Stimulated activated CD4-positive, alpha-beta T cell treated with anti-CD3 and anti-CD28 coated beads, TNF-alpha, amount 100 ng/mL, for 1 hour (primary cell): ENCODE data around the gene SLX4IP.
"Not testable (repeated sequence)": the region's sequence is repeated elsewhere in the genome, so short reads cannot be mapped to it uniquely, and the experiment has no call there.

Source experiments
- DNase-seq, 3 donors: peaks; one replicate each; pipeline ENCODE4 v3.0.0-alpha.2; 2020; ENCODE audit warnings: low read depth in 3 of 3, low spot score in 1 of 3

Gene SLX4IP

DNA sequence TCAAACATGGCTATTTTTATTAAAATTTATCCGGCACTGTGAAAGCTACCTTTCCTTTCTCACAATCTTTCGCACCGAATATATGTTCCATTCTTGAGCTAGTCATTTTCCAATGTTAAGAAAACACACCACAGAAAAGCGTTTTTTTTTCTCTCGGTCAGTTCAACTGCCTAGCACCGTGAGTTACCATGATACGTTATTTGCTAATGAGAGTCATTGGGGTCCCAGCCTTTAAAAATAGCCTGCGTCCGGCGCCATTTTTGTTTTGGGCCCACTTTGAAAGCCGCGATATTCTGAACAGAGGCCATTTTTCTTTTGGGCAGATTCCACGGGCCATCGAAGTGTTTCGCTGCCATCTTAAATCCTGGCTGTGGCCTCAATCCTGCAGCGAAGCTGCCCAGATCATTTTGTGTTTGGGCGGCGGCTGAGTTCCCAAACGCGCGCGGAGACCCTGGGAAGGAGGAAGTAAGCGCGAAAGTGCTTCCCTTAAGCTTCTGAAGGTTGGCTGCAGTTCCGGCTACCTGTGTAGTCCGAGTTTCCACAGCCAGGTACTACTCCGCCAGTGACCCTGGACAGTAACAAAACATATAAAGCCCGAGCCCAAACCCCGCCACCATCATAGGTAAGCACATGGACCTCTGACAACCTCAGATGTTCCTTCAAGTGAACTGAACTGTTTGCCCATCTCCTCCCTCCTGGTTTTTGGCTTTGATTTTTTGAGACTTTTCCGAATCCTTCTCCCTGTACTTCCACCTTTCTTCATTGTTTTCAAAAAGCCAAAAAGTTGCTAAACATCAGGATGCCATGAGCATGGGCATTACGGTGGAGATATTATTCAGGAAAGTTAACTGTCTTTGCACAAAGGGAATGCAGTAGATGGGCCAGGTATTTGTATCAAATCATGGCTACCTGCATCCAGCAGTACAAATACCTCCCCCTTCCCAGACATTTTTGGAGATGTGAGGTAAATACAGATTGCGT, at the start of gene SLX4IP:
Gene SLX4IP (plus strand): TSS at position 474 of the 981 bp plus-strand sequence. CDS start 22,900 bp downstream, outside the sequence.
- peak; percentile 54 to 75 (median 61) for DNase-seq

GRCh38 chr20:10385850-10386544, 49.1 kb upstream of the SLX4IP start:
- no peak for DNase-seq

- DNase-seq = no peak
Measured at GRCh38 chr20:10387686-10388085, 47.4 kb upstream of the SLX4IP start.

GRCh38 chr20:10388597-10388996, 46.5 kb upstream of the SLX4IP start:
- no peak for DNase-seq

DNA sequence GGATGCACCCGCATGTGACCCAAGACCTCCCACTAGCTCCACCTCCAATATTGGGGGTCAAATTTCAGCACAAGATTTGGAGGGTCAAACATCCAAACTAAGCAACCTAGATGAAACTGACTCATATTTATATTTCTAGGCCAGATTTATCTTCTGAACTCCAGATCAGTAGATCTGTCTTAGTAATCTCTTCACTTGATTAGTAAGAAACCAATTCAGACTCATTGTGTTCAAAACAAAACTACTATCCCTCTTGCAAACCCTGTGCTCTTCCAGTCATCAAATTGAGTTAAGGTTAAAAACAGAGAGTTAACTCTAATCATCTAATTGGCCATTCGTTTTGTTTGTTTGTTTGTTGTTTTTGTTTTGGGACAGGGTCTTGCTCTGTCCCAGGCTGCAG, 44.4 kb upstream of the SLX4IP start:
- no peak for DNase-seq

DNA sequence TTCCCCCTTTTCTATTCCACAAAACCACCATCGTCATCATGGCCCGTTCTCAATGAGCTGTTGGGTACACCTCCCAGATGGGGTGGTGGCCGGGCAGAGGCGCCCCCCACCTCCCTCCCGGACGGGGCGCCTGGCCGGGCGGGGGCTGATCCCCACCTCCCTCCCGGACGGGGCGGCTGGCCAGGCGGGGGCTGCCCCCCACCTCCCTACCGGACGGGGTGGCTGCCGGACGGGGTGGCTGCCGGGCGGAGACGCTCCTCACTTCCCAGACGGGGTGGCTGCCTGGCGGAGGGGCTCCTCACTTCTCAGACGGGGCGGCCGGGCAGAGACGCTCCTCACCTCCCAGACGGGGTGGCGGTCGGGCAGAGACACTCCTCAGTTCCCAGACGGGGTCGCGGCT, 40.4 kb upstream of the SLX4IP start:
- DNase-seq = not testable (repeated sequence)

DNA sequence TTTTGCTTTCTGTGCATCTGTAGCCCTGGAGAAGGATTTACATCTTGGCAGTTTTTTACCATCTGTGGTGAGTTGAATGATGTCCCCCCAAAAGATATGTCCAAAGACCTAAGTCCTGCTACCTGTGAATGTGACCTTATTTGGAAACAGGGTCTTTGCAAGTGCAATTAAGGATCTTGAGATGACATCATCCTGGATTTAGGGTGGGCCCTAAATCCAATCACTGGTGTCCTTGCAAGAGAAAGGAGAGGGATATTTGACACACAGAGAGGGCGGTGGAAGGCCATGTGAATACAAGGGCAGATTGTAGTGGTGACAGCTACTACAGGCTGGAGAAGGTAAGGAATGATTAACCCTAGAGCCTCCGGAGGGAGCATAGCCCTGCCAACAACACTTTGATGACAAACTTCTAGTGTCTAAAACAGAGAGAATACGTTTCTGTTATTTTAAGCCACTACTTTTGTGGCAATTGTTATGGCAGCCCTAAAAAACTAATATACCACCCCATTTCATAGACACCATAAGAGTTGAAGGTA, 36.2 kb upstream of the SLX4IP start:
- no peak for DNase-seq

- DNase-seq = no peak
Measured at GRCh38 chr20:10402938-10403608, 32.0 kb upstream of the SLX4IP start.

DNA sequence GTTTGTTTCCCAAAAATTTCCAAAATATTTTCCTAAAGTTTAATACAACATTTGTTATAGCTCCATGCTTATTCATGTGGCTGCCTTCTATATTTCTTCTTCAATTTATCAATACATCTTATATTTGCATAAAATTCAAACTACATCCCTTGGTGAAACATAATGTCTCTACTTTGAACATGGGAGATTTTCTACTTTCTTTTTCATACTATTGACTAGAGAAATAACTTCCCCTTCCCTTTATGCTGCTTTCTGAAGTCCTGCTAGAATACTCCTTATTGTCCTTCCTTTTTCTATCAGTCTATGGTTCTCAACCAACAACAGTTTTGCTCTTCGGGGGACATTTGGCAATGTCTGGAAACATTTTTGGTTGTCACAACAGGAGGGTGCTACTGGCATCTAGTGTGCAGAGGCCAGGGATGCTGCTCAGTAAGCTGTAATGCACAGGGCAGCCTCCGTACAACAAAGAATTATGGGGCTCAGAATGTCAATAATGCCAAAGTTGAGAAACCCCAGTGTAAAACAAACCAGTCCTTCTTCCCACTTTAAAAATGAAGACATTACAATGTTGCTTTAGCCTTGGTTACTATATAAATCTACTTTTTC, 31.0 kb upstream of the SLX4IP start:
- no peak for DNase-seq

- no peak for DNase-seq
Measured at GRCh38 chr20:10404959-10405530, 30.1 kb upstream of the SLX4IP start.

- no peak for DNase-seq
Measured at GRCh38 chr20:10408108-10408813, 26.8 kb upstream of the SLX4IP start.

DNA sequence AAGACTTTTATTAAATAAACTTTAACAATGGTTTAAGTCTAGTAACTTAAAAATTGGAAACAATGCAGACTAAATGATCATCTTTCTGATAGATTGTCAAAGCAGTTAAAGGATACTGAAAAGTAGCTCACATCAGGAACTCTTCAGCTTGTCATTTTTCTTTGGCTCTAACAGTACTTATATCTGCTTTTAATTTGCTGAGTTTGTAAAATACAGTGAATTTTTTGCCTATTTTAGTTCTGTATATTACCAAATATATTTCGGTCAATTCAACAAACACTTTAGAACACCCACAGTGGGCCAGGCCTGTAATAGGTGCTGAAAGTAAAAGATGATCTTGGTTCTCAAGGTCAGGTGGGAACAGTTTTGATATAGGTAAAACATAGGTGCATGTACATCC, 23.4 kb upstream of the SLX4IP start:
- no peak for DNase-seq

DNA sequence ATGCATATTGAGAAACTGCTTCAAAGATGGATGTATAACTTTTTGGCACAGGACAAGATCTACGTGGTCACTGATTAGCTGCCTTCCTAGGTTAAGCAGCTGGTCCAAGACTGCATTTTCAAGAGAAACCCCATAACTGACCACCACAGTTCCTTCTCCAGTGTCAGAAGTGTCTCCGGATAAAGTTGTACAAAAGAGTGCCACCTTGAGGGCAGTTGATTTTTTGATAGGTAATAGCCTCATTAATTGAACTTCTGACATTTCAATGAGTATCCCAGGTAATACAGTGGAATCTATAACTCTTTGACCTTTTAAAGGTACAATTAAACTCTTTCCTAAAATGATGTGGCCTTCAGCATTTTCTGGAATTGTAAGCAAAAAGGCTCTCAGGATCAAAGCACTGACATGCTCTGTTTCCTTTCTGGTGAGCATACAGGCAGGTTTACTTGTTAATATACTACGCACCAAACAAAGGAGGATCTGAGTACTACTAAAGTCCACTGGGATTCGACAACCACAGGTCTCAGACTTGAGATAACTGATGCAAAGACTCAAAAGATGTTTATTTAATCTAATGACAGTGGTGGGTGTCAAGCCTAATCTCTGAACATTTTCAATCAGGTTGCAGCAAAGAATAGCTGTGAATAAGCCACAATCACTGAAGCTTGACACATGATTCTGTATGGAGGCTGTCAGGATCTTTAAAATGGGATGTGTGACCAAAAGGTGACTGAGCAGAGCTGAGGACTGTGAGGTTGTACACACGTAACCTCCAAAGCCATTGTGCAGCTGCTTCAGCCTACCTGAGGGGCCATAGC, 22.3 kb upstream of the SLX4IP start:
- no peak for DNase-seq

DNA sequence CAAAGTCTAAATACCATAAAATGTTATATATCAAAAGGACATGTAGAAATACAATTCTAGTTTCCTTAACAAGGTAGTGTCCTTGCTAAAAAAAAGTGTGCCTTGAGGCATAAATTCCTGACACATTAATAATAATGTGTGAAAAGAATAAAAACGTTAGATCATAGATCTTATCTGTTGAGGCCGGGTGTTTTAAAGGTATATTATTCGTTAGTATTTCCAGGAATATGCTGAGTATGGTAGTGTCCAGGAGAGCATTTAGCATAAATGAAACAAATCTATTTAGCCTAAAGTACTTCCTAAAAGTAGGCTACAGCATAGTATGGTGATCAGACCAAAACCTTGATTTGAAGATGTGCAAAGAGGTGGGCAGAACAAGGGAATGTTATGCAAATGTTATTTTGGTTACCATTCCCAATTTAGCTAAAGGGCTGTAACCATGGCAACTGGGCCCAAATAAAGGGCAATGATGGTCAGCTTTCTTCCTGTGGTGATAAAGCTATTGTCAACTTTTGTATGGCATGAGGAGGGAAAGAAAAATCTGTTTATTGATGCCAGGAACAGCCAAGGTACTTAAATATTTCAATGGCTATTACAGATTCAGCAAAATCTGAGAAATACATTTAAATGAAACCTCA, 20.0 kb upstream of the SLX4IP start:
- no peak for DNase-seq

DNA sequence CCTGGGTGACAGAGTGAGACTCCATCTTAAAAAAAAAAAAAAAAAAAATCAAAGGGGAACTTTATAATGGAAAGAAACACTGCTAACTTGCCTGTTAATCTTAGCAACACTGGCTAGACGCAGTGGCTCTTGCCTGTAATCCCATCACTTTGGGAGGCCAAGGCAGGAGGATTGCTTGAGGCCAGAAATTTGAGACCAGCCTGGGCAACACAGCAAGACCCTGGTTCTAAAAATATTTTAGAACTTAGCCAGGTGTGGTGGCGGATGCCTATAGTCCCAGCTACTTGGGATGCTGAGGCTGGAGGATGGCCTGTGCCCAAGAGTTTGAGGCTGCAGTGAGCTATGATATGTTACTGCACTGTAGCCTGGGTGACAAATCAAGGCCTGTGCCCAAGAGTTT, 17.9 kb upstream of the SLX4IP start:
- DNase-seq = not testable (repeated sequence)

DNA sequence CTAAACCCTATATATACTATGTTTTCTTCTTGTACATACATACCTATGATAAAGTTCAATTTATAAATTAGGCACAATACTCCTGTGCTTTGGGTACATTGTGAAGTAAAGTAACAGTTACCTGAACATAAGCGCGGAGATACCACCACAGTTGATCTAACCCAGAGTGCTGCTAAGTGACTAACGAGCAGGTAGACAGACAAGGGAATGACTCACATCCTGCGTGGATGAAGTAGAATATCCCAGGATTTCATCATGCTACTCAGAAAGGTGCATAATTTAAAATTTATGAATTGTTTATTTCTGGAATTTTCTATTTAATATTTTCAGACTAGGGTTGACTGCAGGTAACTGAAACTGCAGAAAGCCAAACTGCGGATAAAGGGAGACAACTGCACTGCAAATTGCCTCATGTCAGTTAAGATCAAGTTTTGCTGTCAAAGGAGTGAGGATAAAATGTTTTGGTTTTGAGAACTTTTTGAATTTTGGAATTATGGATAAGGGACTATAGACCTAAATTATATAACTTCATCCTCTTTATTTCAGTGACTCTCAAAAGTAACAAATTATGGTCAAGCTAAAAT, 15.5 kb upstream of the SLX4IP start:
- no peak for DNase-seq

DNA sequence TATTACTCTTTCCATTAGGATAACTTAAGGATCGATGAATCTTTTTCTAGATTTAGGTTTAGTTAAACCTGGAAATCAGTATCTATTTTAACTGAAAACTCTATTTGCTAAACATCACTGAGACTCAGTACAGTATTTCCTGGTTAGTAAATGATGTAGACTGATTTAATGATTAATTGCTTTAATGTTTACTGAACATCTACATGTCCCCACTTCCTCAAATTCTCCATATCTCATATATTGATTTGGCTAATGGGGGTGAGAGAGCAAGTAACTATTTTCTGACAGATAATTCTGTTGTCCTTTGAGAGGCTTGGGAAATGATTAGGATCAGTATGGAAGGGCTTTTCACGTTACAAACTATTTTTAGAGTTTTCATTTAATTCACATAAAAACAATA, 11.4 kb upstream of the SLX4IP start:
- DNase-seq = no peak

DNA sequence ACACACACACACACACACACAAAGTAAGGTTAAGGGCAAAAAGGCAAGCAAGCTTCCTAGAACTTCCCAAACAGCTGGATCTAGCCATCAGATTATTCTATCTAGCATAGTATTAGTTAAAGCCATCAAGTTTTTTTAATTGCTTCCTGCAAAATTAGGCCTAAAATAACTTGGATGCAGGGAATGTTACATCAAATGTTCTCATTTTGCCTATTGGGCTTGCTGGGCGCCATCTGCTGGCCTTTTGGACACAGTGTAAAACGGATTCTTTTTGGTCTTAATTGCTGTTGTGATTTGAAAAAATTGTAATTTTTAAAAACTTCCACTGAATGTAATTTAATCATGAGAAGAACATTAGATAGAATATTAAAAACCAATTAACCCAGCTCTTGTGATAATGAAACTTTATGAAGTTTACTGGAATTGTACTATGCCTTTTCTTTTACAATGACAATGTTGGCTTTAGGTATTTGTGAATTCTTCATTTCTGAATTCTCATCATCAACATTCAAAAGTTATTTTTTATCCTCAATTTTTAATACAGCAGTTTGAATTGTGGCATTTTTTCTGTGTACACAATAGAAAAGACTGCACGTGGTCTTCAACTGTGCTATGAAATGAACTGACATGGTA, 7.9 kb upstream of the SLX4IP start:
- DNase-seq = no peak
